Lung (tissue), 12 donors: Measurements from ENCODE around the gene TAS1R2. TPM values are rescaled to one million over a fixed set of nuclear protein-coding genes. Genes with fewer than 3 reads are reported as not detected.

Source experiments
- ATAC-seq: fragments of 200-7000 bp; cut with Tn5 transposase; one replicate; pipeline ENCODE4 v1.9.1; 2020; ENCODE audit warnings: moderate number of reproducible peaks; ENCODE audit not compliant: insufficient read depth, low FRiP score
- DNase-seq, 3 donors: peaks; one replicate each; pipeline ENCODE4 v3.0.0-alpha.2; 2013 to 2017
- H3K27ac ChIP-seq, 2 donors: one replicate each; pipeline ENCODE4 v1.5.1; 2013; ENCODE audit warnings: mild to moderate bottlenecking in 2 of 2, moderate library complexity in 2 of 2, control low read depth in 1 of 2, inconsistent platforms in 1 of 2, low read depth in 1 of 2, low read length in 1 of 2
- H3K27me3 ChIP-seq, 3 donors: one replicate each; pipeline ENCODE4 v1.5.1; 2013; ENCODE audit warnings: low read length in 2 of 3; ENCODE audit not compliant: control insufficient read depth in 3 of 3, insufficient read depth in 3 of 3
- H3K36me3 ChIP-seq, 4 donors: one replicate each; pipeline ENCODE4 v1.5.1; 2013; ENCODE audit warnings: low read length in 4 of 4, mild to moderate bottlenecking in 1 of 4, moderate library complexity in 1 of 4; ENCODE audit not compliant: control insufficient read depth in 4 of 4, insufficient read depth in 4 of 4
- H3K4me1 ChIP-seq, 5 donors: one replicate each; pipeline ENCODE4 v1.5.1; 2013; ENCODE audit warnings: low read length in 5 of 5, mild to moderate bottlenecking in 2 of 5, moderate library complexity in 1 of 5; ENCODE audit not compliant: control insufficient read depth in 5 of 5, insufficient read depth in 5 of 5
- H3K4me3 ChIP-seq: one replicate; pipeline ENCODE4 v1.5.1; 2013; ENCODE audit warnings: mild to moderate bottlenecking, control low read depth, moderate library complexity
- H3K9ac ChIP-seq, 2 donors: one replicate each; pipeline ENCODE4 v1.5.1; 2013; ENCODE audit warnings: low read length in 2 of 2, control low read depth in 1 of 2; ENCODE audit not compliant: insufficient read depth in 1 of 2
- H3K9me3 ChIP-seq, 4 donors: one replicate each; pipeline ENCODE4 v1.5.1; 2013; ENCODE audit warnings: low read length in 3 of 4, mild to moderate bottlenecking in 1 of 4, moderate library complexity in 1 of 4; ENCODE audit not compliant: control insufficient read depth in 4 of 4, insufficient read depth in 3 of 4
- WGBS, 2 donors: extraction: QIAGEN DNeasy Blood & Tissue Kit; methylation state at CpG; one replicate each; pipeline ENCODE4 v1.1.7; 2013; 5-methylcytosine and 5-hydroxymethylcytosine counted together
- polyA plus RNA-seq, 2 donors: library from polyadenylated mRNA; stranded (reverse); fragments of 200-250 nt; gene quantifications; one replicate each; pipeline ENCODE4 v1.2.1, GENCODE V29; 2013
- total RNA-seq, 2 donors: library from RNA; depleted of rRNA in 1 of 2; stranded (reverse); fragments of >200 nt in 1 of 2; gene quantifications; one replicate each; pipeline ENCODE4 v1.2.1, GENCODE V29; 2014 to 2021
- TF ChIP-seq, protein P1 (sequence below): IDR thresholded peaks from 2 replicates; pipeline ENCODE4 v1.5.1; 2012; ENCODE audit warnings: mild to moderate bottlenecking; ENCODE audit errors: control extremely low read depth, extremely low read depth
- donor health status: control.
- donor health status: control.
- donor health status: Bipolar disorder and iron deficiency.
- donor health status: healthy.
- donor health status: DM: yes; HTN: yes; CAD: no.

Gene TAS1R2
- total and polyA plus RNA-seq, 4 donors: not detected

DNA sequence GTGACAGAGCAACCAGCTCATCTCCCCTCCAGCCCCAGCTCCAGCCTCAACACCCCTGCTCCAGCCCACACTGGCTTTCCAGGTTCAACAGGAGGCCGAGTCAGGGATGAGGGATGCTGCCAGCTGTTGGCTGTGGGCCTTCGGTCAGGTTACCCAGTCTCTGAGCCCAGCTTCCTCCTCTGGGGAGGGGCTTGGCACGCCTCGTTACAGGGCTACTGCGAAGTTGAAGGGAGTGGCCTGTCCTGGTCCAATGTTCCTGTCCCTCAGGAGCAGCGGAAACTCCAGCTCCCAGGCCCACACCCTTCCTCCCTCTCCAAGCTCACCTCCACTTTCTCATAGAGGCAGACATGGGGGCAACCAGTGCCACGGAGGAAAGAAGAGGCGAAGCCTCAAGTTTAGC, 15.1 kb upstream of the TAS1R2 start:
- no peak overlapping the region for H3K4me3 ChIP-seq
- ATAC-seq: no peak
- H3K4me1 ChIP-seq: peaks cover 0 to 4% (median 0%) of the 10 kb centered on the region in 5 donors
- WGBS, 2 donors: 85 to 89% methylated on average over 8 of the region's 8 CpGs
- H3K27me3 ChIP-seq: no peaks in the 10 kb centered on the region
- no peak overlapping the region for H3K27ac ChIP-seq
- H3K36me3 ChIP-seq: peaks cover 0 to 4% (median 0%) of the 10 kb centered on the region in 4 donors
- peak in 1 of 3 donors; percentile 32 for DNase-seq
- H3K9ac ChIP-seq: no peak overlapping the region
- no peaks in the 10 kb centered on the region for H3K9me3 ChIP-seq
- TF ChIP-seq, protein P1, sequence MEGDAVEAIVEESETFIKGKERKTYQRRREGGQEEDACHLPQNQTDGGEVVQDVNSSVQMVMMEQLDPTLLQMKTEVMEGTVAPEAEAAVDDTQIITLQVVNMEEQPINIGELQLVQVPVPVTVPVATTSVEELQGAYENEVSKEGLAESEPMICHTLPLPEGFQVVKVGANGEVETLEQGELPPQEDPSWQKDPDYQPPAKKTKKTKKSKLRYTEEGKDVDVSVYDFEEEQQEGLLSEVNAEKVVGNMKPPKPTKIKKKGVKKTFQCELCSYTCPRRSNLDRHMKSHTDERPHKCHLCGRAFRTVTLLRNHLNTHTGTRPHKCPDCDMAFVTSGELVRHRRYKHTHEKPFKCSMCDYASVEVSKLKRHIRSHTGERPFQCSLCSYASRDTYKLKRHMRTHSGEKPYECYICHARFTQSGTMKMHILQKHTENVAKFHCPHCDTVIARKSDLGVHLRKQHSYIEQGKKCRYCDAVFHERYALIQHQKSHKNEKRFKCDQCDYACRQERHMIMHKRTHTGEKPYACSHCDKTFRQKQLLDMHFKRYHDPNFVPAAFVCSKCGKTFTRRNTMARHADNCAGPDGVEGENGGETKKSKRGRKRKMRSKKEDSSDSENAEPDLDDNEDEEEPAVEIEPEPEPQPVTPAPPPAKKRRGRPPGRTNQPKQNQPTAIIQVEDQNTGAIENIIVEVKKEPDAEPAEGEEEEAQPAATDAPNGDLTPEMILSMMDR: no peak

DNA sequence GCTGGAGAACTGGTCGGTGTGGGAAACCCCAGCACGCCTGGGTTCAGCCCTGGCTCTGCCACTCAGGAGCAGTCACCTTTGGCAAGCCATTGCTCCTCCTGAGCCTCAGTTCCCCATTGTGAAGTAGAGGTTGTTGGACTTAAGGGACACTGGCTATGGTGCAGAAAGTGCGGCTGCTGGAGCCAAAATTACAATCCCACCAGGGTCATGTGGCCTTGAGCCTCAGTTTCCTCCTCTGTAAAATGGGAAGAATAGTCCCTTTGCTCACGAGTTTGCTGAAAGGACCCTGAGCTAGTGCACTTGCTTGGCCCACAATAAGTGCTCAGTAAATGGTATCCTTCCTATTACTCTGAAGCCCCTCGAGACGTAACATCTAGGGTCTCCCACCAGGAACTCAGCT, 14.6 kb upstream of the TAS1R2 start:
- no peak overlapping the region for H3K9ac ChIP-seq
- no peaks in the 10 kb centered on the region for H3K27me3 ChIP-seq
- DNase-seq (no peak), ATAC-seq (no peak)
- no peak overlapping the region for H3K4me3 ChIP-seq
- H3K36me3 ChIP-seq: peaks cover 0 to 4% (median 0%) of the 10 kb centered on the region in 4 donors
- H3K27ac ChIP-seq: no peak overlapping the region
- TF ChIP-seq, protein P1: no peak
- peaks cover 0 to 4% (median 0%) of the 10 kb centered on the region in 5 donors for H3K4me1 ChIP-seq
- WGBS, 2 donors: 84 to 97% methylated on average over 6 of the region's 6 CpGs
- no peaks in the 10 kb centered on the region for H3K9me3 ChIP-seq

DNA sequence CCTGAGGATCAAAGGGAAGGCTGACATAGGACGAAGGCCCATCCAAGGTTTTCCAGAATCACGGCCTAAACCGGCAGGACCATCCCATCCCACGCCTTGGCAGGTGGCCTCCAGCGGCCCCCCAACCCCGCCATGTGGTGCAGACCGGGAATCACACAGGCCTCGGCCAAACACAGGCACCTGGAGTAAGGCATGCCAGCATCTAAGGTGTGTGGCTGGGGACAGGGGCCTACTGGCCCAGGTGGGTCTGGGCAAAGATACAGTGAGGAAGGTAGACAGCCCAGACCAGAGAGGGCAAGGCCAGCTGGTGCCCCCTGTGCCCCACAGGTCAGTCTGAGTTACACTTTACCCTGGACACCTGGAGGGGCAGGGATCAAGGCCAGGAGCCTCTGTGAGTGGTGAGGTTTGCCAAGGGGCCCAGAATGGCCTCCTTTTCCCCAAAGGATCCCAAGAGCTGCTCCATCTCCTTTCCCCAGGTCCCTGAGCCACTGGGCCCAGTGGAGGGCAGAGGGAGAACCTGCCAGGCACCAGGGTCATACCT, 12.7 kb upstream of the TAS1R2 start:
- DNase-seq (no peak), ATAC-seq (no peak)
- peaks cover 0 to 4% (median 0%) of the 10 kb centered on the region in 5 donors for H3K4me1 ChIP-seq
- WGBS, 2 donors: 86% methylated on average over 8 of the region's 8 CpGs
- H3K9ac ChIP-seq: no peak overlapping the region
- TF ChIP-seq, protein P1: no peak
- H3K27me3 ChIP-seq: no peaks in the 10 kb centered on the region
- H3K4me3 ChIP-seq: no peak overlapping the region
- H3K36me3 ChIP-seq: peaks cover 0 to 4% (median 0%) of the 10 kb centered on the region in 4 donors
- H3K27ac ChIP-seq: no peak overlapping the region
- no peaks in the 10 kb centered on the region for H3K9me3 ChIP-seq
